22Rv1 (cell line): ENCODE data around the gene GDI1.
A peak's percentile ranks its signal among the peaks of the same experiment; 100 is the strongest.
"Not testable (repeated sequence)": the region's sequence is repeated elsewhere in the genome, so short reads cannot be mapped to it uniquely, and the experiment has no call there.

Experiments
- H3K27ac ChIP-seq: fragments of 450-650 bp; 2 replicates; pipeline ENCODE4 v1.5.1; 2017
- CTCF ChIP-seq: fragments of 450-650 bp; IDR thresholded peaks from 2 replicates; pipeline ENCODE4 v1.5.1; 2017; ENCODE audit warnings: mild to moderate bottlenecking
- ZFX ChIP-seq: fragments of 450-650 bp; IDR thresholded peaks from 2 replicates; pipeline ENCODE4 v1.6.1; 2017; ENCODE audit warnings: antibody characterized with exemption, borderline replicate concordance

Gene GDI1

GRCh38 chrX:154436983-154437752, at the start of gene GDI1:
GDI1 (plus strand) TSS chrX:154437154; CDS start chrX:154437255, 101 bp downstream.
- TF ChIP-seq CTCF (no peak), ZFX (no peak)
- peak within 1 kb of the TSS; percentile 69 for H3K27ac ChIP-seq

GRCh38 chrX:154388094-154388493, 48.9 kb upstream of the GDI1 start:
- not testable (repeated sequence) for H3K27ac ChIP-seq

- not testable (repeated sequence) for H3K27ac ChIP-seq
Observed at GRCh38 chrX:154388649-154389048, 48.3 kb upstream of the GDI1 start.

- not testable (repeated sequence) for H3K27ac ChIP-seq
Observed at GRCh38 chrX:154389812-154390747, 46.9 kb upstream of the GDI1 start.

- H3K27ac ChIP-seq = not testable (repeated sequence)
Observed at GRCh38 chrX:154396363-154396762, 40.6 kb upstream of the GDI1 start.

- TF ChIP-seq ZFX = no peak
- TF ChIP-seq CTCF = no peak
- H3K27ac ChIP-seq = peak overlapping the region; percentile 93
Observed at GRCh38 chrX:154396973-154397887, 39.7 kb upstream of the GDI1 start.

GRCh38 chrX:154397888-154398667, 38.9 kb upstream of the GDI1 start, which contains the start of gene RPL10:
RPL10 (plus strand) TSS chrX:154398377; CDS start chrX:154398520, 143 bp downstream.
- TF ChIP-seq CTCF (no peak), ZFX (no peak)
- H3K27ac ChIP-seq = peak within 1 kb of the TSS; percentile 93

- H3K27ac ChIP-seq = peak overlapping the region; percentile 93
- TF ChIP-seq CTCF (peak; percentile 82), ZFX (no peak)
Observed at GRCh38 chrX:154398668-154399526, 38.1 kb upstream of the GDI1 start.
